Renal cortical epithelial cell (primary cell): ENCODE measurements around the gene KRT12. TPM values are rescaled to one million over a fixed set of nuclear protein-coding genes. Genes with fewer than 3 reads are reported as not detected.
"Not testable (repeated sequence)": the region's sequence is repeated elsewhere in the genome, so short reads cannot be mapped to it uniquely, and the experiment has no call there.

ENCODE experiments used
- DNase-seq: peaks from one replicate; pipeline ENCODE4 v3.0.0-alpha.2; 2011; ENCODE audit warnings: low read depth
- total RNA-seq: library from RNA; depleted of rRNA; stranded (reverse); fragments of >200 nt; gene quantifications from 2 replicates; pipeline ENCODE4 v1.2.3, GENCODE V29; 2014

The KRT12 gene
- total RNA-seq, 1 donor from 2014 or later = not detected

DNA sequence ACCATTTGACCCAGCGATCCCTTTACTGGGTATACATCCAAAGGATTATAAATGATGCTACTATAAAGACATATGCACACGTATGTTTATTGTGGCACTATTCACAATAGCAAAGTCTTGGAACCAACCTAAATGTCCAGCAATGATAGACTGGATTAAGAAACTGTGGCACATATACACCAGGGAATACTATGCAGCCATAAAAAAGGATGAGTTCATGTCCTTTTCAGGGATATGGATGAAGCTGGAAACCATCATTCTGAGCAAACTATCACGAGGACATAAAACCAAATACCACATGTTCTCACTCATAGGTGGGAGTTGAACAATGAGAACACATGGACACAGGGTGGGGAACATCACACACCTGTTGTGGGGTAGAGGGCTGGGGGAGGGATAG lies 52.4 kb downstream of the KRT12 start:
- DNase-seq = not testable (repeated sequence)

- no peak for DNase-seq
Observed at GRCh38 chr17:40813804-40814203, 53.2 kb downstream of the KRT12 start.

DNA sequence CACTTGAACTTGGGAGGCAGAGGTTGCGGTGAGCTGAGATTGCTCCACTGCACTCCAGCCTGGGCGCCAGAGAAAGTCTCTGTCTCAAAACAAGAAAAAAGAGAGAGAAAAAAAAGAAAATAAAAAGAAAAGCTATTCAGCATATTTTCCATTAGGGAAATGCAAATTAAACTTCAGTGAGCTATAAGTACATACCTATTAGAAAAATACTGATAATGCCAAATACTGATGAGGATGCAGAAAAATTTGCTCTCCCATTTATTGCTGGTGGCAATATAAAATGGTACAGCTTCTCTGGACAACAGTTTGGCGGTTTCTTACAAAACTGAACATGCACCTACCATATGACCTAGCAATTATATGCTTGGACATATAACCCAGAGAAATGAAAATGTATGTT lies 54.4 kb downstream of the KRT12 start:
- DNase-seq = no peak

Other genes with a start within 250 kb of the KRT12 start
- gene SMARCE1, start 219.4 kb downstream of the KRT12 start, total RNA-seq = 70.5 and 126 TPM in 2 replicates
- 1.7 and 10.9 TPM in 2 replicates for gene KRT222, start 202.0 kb downstream of the KRT12 start, total RNA-seq
- not detected in 2 replicates for gene KRT24, start 163.5 kb downstream of the KRT12 start, total RNA-seq
- gene KRT25, start 111.9 kb downstream of the KRT12 start, total RNA-seq = not detected in 2 replicates
- not detected in 2 replicates for gene KRT26, start 95.0 kb downstream of the KRT12 start, total RNA-seq
- not detected in 2 replicates for gene KRT27, start 84.7 kb downstream of the KRT12 start, total RNA-seq
- gene KRT28, start 67.3 kb downstream of the KRT12 start, total RNA-seq = not detected in 2 replicates
- 3.6 and 4.6 TPM in 2 replicates for gene KRT10, start 44.6 kb downstream of the KRT12 start, total RNA-seq
- not detected in 2 replicates for gene KRT20, start 18.0 kb upstream of the KRT12 start, total RNA-seq
- 1.2 and 68.1 TPM in 2 replicates for gene KRT23, start 70.4 kb upstream of the KRT12 start, total RNA-seq
- not detected in 2 replicates for gene KRT39, start 99.7 kb upstream of the KRT12 start, total RNA-seq
- not detected in 2 replicates for gene KRT40, start 117.1 kb upstream of the KRT12 start, total RNA-seq
- gene KRTAP3-3, start 126.9 kb upstream of the KRT12 start, total RNA-seq = not detected in 2 replicates
- gene KRTAP3-2, start 132.7 kb upstream of the KRT12 start, total RNA-seq = not detected in 2 replicates
- gene KRTAP3-1, start 141.9 kb upstream of the KRT12 start, total RNA-seq = not detected in 2 replicates
- gene KRTAP1-5, start 160.0 kb upstream of the KRT12 start, total RNA-seq = not detected in 2 replicates
- not detected in 2 replicates for gene KRTAP1-4, start 163.0 kb upstream of the KRT12 start, total RNA-seq
- gene KRTAP1-3, start 167.7 kb upstream of the KRT12 start, total RNA-seq = not detected in 2 replicates
- 0.25 and 0.35 TPM in 2 replicates for gene KRTAP1-1, start 174.2 kb upstream of the KRT12 start, total RNA-seq
- not detected in 2 replicates for gene KRTAP2-1, start 180.1 kb upstream of the KRT12 start, total RNA-seq
- gene KRTAP2-2, start 188.0 kb upstream of the KRT12 start, total RNA-seq = 0.15 TPM in 1 of 2 replicates, not detected in the other
- gene KRTAP2-3, start 192.9 kb upstream of the KRT12 start, total RNA-seq = 0.55 and 5.9 TPM in 2 replicates
- gene KRTAP2-4, start 198.7 kb upstream of the KRT12 start, total RNA-seq = not detected in 2 replicates
- not detected in 2 replicates for gene KRTAP4-7, start 216.9 kb upstream of the KRT12 start, total RNA-seq
- not detected in 2 replicates for gene KRTAP4-8, start 230.9 kb upstream of the KRT12 start, total RNA-seq
- gene KRTAP4-16, start 235.0 kb upstream of the KRT12 start, total RNA-seq = not detected in 2 replicates
- not detected in 2 replicates for gene KRTAP4-9, start 238.2 kb upstream of the KRT12 start, total RNA-seq